ENCODE results near the gene GFAP.

- TF ChIP-seq CTCF (IDR thresholded peaks at IDR 0.05) (no peak), POLR2A (IDR thresholded peaks at IDR 0.05) (no peak)
Observed at GRCh38 chr17:44931376-44931775, 16.1 kb upstream of the GFAP start.
